Measurements from ENCODE around the gene PHACTR1.
"Not testable (repeated sequence)": the region's sequence is repeated elsewhere in the genome, so short reads cannot be mapped to it uniquely, and the experiment has no call there.

The PHACTR1 gene

DNA sequence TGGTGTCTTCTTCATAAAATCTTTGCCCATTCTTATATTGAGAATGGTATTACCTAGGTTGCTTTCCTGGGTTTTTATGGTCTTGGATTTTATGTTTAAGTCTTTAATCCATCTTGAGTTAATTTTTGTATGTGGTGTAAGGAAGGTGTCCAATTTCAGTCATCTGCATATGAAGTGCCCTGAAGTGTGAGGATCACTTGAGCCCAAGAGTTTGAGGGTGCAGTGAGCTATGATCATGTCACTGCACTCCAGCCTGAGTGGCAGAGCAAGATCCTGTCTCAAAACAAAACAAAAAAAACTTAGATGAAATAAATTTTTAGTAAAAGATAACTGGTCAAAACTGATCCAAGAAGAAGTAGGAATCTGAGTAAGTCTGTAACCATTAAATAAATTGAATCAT lies 396.4 kb downstream of the PHACTR1 start:
- no peak for DNase-seq (ENCODE audit: low spot score)

DNA sequence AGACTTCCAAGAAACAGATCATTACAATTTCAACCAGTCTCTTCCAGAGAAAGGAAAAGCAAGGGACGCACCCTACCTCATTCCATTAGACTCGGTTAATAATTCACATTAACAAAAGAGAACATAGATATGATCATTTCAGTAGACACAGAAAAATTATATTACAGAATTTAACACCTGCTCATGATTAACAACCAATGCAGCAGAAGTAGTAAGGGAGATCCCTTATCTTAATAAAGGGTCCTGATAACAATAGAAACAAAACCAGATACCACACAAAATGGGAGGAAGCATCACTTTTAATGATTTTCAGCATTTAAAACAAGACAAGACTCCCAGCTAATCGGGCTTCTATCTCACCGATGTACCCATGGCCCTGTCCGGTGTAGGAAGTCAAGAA lies 396.8 kb downstream of the PHACTR1 start:
- no peak for DNase-seq (ENCODE audit: low spot score)

DNA sequence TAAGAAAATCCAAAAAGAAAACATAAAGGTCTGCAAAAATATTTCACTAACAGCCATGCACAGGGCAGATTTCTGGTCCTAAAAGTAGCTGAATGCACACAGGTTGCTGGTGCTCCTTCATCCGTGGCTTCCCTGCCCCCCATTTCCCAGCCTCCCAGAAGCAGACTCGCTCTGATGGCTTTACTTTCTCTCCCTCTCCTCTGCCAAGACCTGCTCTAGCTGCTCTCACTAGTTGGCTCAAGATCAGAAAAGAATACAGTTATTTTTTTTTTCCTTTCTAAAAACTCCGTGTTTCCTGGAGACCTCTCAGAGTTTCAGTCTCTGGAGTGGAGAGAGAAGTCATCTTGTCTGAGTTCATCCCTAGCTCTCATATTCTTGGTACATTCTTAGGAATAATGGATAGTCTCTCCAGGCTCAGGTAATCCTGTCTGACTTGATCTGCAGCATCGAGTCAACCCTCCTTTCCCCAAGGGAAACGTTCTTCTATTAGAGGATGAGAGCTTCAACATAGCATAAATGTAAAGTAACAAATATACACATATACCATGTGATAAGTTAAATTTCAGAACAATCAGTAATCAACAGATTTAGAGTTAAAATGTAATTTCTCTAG lies 397.5 kb downstream of the PHACTR1 start:
- DNase-seq (ENCODE audit: low spot score) = no peak

DNA sequence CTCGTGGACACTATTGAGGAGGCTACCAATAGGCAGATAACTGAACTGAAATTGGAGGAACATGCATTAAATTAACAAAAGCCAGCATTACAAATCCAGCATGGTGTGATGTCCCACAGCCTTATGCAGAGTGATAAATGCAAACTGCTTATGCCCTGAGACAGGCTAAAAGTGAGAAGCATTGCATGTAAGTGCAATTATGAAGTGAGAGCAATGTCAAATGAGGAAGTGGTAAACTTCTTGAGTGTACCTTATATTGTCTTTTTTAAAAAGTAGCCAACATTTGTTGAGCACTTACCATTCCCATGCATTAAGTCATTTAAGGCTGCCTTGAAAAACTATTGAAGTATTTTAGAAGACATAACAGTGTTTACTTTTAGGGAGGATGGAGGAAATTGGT lies 399.6 kb downstream of the PHACTR1 start:
- no peak for DNase-seq (ENCODE audit: low spot score)

DNA sequence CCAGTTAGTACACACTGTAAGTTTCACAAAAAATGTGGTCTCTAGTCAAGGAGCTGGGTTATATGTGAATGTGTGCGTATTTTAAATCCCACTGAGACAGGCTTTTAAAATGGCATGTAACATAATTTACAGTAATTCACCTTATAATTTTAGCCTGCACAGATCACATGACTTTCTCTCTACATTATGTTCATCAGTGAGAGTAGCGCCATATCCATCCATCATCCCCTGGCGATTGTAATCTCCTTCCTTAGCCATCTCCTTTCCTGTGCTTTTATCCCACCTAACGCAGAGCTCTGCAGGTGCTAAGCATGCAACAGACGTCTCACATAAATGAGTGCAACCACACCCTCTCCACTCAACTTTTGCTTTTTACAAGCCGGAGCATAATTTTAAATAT lies 401.0 kb downstream of the PHACTR1 start:
- no peak for DNase-seq (ENCODE audit: low spot score)

DNA sequence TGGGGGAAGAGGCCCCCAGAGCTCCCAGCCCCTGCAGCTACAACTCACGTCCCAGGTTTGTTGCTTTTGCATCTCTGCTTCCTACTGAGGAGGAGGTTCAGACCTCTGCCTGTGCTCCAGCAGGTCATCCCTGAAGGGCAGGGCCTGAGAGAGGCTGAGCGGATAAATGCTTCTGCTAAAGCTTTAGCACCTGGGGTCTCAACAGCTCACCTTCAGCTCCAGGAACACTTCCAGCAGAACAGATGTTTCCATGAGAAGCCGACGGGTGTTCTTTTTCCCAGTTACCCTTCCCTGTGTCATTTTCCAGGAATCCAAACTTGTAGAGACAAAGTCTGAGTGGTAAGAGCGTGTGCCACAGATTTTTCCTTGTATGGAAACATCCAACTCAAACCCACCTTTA lies 403.0 kb downstream of the PHACTR1 start:
- no peak for DNase-seq (ENCODE audit: low spot score)

DNA sequence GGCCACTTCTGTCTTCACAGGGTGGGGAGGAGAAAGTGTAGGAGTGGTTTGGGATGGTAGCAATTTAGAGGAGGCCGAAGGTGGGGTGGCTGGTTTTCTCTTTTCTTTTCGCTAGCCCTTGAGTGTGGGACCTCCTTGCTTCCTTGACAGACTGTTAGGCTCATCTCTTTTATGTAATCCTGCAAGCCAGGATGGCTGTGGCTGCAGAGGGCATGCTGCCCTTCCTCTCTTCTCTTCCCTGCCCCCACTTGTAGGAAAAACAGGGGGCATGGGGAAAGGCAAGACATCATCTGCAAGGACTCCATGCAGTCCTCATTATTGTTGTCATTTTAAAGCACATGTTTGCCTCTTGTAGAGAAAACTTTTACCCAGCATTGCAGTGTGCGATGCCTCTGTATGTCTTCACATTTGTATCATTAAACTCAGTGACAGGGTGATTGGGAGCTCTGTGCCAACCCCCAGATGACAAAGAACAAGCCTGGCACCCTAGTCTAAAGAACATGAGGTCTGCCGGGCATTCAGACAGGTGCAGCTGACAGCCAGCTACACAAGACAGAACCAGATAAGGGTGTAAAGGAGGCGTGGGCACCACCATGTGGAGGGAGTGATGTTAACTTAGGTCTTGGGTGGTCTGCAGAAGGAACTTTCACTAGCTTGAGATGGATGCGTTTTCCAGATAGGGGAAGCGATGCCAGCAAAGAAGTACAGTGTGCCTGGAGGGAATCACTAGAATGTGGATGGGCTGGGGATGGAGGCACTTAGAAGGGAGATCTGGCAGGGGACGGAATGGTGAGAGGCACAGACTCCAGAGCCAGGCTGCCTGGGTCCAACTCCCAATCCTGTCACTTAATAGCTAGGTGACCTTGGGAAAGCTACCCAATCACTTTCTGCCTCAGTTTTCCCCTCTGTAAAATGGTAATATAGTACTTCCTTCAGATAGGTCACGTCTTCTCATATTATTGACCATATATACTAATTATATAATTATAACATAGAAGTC lies 404.2 kb downstream of the PHACTR1 start:
- DNase-seq (ENCODE audit: low spot score) = no peak

DNA sequence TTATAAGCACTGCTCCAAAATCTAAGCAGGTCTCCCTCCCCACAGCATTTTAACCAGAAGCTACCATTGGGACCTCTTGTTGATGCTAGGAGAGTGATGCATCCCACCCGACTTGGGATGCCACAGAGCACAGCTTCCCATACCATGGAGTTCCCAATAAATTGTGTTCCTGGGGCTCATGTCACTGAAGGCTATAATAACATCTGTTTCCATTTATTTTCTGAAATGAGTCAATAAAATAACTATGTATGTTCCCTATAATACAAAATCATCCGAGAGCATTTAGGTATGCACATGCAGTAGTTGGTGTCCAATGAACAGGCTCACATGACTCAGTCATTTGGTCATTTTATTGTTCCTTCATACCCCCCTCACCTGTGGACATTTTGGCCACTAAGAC lies 407.6 kb downstream of the PHACTR1 start:
- no peak for DNase-seq (ENCODE audit: low spot score)

DNA sequence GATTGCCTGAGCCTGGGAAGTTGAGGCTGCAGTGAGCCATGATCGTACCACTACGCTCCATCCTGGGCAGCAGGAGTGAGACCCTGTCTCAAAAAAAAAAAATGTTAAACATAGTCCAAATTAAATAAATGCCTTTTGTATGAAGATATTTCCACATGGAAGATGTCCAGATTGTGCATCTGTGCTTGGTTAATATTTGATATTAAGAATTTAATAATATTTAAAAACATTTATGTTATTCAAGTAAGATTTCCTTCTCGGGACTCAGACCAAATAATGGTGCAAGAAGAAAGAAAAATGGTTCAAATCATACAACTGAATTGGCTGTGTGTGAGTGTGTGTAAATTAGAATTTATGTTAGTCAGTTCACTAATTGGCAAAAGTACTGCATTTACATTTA lies 409.3 kb downstream of the PHACTR1 start:
- DNase-seq (ENCODE audit: low spot score) = no peak

DNA sequence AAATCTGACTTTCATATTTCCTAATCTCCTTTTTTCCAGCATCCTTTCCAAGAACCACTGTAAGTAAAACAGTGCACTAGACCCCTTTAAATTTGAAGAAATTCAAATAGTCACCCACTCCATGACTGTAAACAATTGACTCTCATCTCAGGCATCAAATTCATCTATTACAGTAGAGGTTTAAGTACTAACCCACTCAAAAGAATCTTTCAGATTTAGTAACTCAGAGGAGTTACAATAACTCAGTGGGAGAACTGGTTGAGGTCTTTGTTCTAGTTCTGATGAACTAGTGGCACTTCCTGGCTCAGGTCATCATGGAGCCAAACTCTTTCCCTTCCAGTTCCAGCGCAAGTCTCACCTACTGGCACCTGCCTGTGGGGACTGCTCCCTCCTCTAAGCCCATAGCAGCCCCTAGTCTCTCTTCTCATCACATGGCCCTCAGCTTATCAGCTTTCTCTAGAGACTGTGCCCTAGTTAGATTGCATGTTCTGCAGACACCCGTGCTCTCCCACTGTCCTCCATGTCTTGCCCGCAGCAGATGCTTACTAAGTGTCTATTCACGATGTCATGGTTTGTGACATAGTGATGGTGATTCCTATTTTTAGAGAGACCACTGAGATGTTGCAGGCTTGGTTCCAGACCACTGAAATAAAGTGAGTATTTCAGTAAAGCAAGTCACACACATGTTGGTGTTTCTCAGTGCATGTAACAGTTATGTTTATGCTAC lies 415.5 kb downstream of the PHACTR1 start:
- no peak for DNase-seq (ENCODE audit: low spot score)

DNA sequence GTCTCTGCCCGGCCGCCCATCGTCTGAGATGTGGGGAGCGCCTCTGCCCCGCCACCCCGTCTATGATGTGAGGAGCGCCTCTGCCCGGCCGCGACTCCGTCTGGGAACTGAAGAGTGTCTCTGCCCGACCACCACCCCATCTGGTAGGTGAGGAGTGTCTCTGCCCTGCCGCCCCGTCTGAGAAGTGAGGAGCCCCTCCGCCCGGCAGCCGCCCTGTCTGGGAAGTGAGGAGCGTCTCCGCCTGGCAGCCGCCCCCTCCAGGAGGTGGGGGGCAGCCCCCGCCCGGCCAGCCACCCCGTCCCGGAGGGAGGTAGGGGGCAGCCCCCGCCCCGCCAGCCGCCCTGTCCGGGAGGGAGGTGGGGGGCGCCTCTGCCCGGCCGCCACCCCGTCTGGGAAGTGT lies 417.3 kb downstream of the PHACTR1 start:
- DNase-seq (ENCODE audit: low spot score) = not testable (repeated sequence)

DNA sequence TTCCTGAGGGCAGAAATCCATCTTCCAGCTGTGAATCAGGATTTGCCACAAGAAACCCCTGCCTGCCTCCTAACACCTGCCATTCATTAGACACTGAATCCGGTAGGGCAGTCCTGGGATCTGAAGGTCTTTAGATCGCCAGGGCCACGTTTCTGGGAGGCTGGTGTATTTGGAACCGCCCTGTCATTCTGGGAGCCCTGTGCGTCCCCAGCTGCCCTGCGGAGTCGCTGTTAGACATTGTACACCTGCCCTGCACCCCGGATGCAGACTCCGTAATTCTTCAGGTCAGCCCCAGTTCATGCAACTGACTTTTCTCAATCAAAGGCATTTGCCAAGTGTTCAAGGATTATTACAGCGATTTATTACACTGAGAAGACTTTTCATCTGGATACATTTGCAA lies 418.6 kb downstream of the PHACTR1 start:
- no peak for DNase-seq (ENCODE audit: low spot score)

DNA sequence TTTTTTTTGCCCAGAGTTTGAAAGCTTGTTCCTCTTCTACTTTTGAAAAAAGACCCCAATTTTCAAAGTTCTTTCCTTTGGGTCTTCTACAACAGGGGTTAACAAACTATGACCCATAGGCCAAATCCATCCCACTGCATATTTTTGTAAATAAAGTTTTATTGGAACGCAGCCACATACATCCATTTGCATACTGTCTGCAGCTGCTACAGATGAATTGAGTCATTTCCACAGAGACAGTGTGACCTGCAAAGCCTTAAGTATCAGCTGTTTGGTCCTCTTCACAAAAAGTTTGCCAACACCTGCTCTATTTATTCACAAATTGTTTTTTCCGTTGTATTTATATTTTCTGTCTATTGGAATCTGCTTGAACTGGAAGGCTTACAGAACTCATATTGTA lies 422.6 kb downstream of the PHACTR1 start:
- DNase-seq (ENCODE audit: low spot score) = no peak

DNA sequence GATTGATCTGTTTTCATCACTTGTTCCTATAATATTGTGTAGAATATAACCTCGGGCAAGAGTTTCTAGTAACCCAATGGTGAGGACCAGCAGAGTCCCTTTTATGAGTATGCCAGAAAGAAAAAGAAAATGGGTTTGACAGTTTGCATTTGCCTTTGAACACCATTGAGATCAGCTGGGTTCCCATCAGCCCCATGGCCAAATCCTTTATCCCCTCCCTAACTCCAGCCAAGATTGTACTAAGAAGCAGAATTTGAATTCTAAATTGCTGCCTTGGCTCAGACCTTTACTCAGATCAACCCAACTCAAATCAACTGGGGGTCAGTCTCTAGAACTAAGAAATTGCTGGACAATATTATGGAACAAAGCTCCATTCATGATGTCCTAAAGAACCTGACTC lies 424.4 kb downstream of the PHACTR1 start:
- DNase-seq (ENCODE audit: low spot score) = no peak

DNA sequence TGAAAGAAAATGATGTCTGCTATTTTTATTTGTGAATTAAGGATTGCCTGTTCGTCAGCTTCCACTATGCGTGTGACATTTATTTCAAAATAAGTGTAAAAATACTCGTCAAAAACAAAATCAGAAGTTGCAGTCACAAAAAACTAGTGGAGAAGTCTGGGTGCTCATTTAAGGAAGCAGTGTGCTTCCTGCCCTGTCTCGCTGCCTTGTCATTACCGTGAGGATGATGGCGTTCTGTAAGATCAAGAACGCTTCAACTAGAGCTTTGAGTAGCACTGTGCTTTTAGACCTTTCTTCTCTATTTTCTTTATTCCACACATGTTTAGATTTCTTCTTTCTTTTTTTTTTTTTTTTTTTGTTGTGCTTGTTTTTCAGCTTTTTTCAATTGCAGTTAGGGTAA lies 424.8 kb downstream of the PHACTR1 start:
- no peak for DNase-seq (ENCODE audit: low spot score)

DNA sequence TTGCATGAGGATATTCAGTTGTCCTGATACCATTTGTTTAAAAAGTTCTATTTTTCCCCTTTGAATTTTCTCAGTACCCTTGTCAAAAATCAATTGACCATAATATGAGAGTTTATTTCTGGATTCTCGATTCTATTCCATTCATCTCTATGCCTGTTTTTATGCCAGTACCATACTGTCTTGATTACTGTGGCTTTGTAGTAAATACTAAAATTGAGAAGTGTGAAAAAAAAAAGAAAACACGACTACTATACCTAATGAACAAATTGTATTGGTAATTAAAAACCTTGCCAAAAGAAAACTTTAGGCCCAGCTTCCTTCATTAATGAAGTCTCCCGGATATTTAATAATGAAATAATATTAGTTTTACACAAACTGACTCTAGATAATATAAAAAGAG lies 426.0 kb downstream of the PHACTR1 start:
- no peak for DNase-seq (ENCODE audit: low spot score)

DNA sequence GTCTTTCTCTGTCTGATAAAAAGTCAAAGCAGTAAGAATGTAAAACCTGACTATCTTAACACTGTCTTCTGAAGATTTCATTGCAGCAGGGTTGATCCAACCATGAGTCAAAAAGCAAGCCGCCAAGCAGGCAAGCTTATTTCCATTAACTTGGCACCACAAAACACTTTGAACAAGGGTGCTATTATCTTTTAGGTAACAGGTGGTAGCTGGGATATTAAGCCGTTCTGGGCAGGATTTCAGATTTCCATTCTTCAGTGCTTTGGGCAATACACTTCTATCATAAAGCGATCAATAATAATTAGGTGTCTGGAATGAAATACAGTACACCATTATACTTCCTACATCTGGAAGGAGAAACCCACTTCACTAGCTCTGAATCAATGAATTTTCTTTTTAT lies 429.9 kb downstream of the PHACTR1 start:
- no peak for DNase-seq (ENCODE audit: low spot score)

DNA sequence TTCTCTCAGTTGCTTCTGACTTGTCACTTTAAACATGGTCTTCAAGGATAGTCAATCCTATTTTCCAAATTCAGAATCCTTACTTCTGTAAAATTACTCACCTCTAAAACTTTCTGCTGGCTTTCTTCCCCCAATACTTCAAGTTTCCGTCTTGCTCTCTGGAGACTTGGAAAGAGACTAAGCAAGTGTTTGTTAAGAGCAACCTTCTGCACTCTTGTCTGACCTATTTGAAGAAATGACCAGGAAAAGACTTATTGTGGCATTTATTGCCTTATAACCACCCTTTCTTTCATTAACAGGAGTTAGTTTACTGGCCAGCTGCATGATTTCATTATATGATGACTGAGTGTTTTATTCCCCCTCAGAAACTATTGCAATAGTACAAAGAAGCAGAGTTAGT lies 430.8 kb downstream of the PHACTR1 start:
- no peak for DNase-seq (ENCODE audit: low spot score)

DNA sequence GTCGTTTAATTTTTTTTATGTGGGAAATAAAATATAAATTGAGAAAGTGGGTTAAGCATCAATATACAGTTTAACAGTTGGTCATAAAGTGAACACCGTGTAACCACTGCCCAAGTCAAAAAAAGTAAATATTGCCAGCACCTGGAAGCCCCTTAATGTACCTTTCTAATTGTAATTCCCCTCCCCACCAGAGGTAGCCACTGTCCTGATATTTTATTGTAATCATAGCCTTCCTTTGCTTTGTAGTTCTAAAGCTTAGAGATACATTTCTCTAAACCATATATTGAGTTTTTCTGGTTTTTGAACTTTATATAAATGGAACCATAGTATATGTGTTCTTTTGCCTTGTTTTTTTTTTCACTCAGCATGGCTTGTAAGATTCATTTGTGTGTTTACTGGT lies 431.2 kb downstream of the PHACTR1 start:
- no peak for DNase-seq (ENCODE audit: low spot score)

DNA sequence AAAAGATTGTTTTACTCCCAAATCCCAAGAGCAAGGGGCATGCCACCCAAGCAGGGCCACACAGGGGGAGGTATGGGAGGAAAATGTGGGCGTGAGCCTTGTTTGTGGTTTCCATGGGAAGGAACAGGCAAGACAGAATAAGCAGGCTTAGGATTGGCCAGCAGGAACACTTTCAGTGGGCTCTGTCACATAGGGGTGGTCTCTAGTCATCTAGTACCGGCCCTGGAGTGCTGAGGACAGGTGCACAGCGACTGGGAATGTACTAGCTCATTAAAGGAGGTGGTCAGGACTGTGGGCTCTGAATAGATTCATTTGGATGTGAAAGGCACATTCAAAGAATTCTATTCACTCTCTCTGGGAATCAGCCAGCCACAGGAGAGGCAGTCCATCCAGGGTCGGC lies 436.2 kb downstream of the PHACTR1 start:
- DNase-seq (ENCODE audit: low spot score) = no peak

DNA sequence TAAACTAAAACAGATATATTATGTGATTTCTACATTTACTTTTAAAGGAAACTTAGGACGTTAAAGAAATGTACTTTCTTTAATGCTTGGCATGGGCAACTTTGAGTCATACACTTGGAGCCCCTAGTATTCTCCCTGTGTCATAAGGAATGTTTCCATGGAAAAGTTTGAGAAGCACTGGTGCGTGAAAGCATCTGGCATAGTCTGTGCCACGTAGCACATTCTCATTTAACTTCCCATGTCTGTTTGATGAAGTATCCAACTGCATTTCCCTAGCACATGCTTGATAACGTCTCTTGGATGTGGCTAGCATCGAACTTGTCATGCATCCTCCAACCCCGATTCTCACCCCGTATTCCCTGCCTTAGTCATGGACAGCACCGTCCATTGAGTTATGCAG lies 439.8 kb downstream of the PHACTR1 start:
- DNase-seq (ENCODE audit: low spot score) = no peak

DNA sequence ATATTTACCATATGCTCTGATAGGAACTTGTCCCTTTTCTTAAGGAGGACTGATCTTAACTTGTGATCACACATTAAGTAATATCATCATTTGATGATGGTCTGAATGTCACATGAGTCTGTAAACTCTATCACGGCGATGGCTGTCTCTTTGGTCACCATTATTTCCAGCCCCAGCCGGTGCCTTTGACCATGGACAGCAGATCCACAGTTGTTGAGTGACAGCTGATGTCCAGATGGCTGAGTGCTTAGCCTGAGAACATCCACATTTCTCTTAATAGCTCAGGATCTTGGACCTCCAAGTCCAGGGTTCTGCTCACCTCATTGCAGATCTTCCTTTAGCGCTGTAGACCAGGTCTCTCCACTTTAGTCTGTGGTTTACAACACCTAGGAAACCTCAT lies 440.7 kb downstream of the PHACTR1 start:
- no peak for DNase-seq (ENCODE audit: low spot score)

DNA sequence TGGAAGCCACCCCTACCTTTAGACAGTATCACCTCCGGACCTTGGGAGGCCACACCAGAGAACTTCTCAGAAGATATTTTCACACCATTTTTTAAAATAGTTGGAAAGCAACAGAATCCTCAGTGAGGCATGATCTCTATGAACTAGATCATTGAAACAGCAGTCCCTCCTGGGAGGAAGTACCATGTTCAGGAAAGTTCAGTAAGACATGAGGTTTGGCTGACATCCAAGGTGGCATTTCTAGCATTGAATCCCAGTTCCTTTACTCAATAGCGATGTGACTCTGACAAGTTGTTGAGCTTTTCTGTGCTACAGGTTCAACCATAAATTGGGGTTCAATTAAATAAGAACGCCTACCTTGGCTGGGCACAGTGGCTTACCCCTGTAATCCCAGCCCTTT lies 442.7 kb downstream of the PHACTR1 start:
- DNase-seq (ENCODE audit: low spot score) = no peak

All from SW480 (cell line).